ENCODE results near the gene ADCK2.
"Not testable (repeated sequence)": the region's sequence is repeated elsewhere in the genome, so short reads cannot be mapped to it uniquely, and the experiment has no call there.

The ADCK2 gene

GRCh38 chr7:140673774-140674155 lies 1.0 kb downstream of the ADCK2 start:
- Histone ChIP-seq H3K27ac (ENCODE audit: insufficient read depth, low read length, poor library complexity, severe bottlenecking) (peak overlapping the region; percentile 75), H3K4me1 (ENCODE audit: control insufficient read depth, insufficient read depth, low read length, poor library complexity, severe bottlenecking) (peaks cover 8% of the 10 kb centered on the region), H3K4me3 (ENCODE audit: insufficient read depth, low read depth, low read length, poor library complexity, severe bottlenecking) (peak overlapping the region; percentile 68), H3K36me3 (ENCODE audit: control insufficient read depth, insufficient read depth, low read length) (no peaks in the 10 kb centered on the region), H3K27me3 (replicated peaks; ENCODE audit: control insufficient read depth, insufficient read depth, low read length, poor library complexity, severe bottlenecking) (no peaks in the 10 kb centered on the region), H3K9me3 (ENCODE audit: control insufficient read depth, low read length) (no peaks in the 10 kb centered on the region)
- no peak for DNase-seq

GRCh38 chr7:140674356-140674800 lies 1.6 kb downstream of the ADCK2 start:
- no peaks in the 10 kb centered on the region for H3K9me3 ChIP-seq (ENCODE audit: control insufficient read depth, low read length)
- peaks cover 8% of the 10 kb centered on the region for H3K4me1 ChIP-seq (ENCODE audit: control insufficient read depth, insufficient read depth, low read length, poor library complexity, severe bottlenecking)
- no peaks in the 10 kb centered on the region for H3K36me3 ChIP-seq (ENCODE audit: control insufficient read depth, insufficient read depth, low read length)
- H3K4me3 ChIP-seq (ENCODE audit: insufficient read depth, low read depth, low read length, poor library complexity, severe bottlenecking), result no peak overlapping the region
- no peak overlapping the region for H3K27ac ChIP-seq (ENCODE audit: insufficient read depth, low read length, poor library complexity, severe bottlenecking)
- DNase-seq, result no peak
- no peaks in the 10 kb centered on the region for H3K27me3 ChIP-seq (replicated peaks; ENCODE audit: control insufficient read depth, insufficient read depth, low read length, poor library complexity, severe bottlenecking)

- Histone ChIP-seq H3K36me3 (ENCODE audit: control insufficient read depth, insufficient read depth, low read length) (peaks cover 2% of the 10 kb centered on the region), H3K27ac (ENCODE audit: insufficient read depth, low read length, poor library complexity, severe bottlenecking) (no peak overlapping the region), H3K4me3 (ENCODE audit: insufficient read depth, low read depth, low read length, poor library complexity, severe bottlenecking) (no peak overlapping the region), H3K9me3 (ENCODE audit: control insufficient read depth, low read length) (no peaks in the 10 kb centered on the region), H3K27me3 (replicated peaks; ENCODE audit: control insufficient read depth, insufficient read depth, low read length, poor library complexity, severe bottlenecking) (no peaks in the 10 kb centered on the region), H3K4me1 (ENCODE audit: control insufficient read depth, insufficient read depth, low read length, poor library complexity, severe bottlenecking) (peaks cover 8% of the 10 kb centered on the region)
- no peak for DNase-seq
Measured at GRCh38 chr7:140674899-140675701, 2.4 kb downstream of the ADCK2 start.

- Histone ChIP-seq H3K27ac (ENCODE audit: insufficient read depth, low read length, poor library complexity, severe bottlenecking) (no peak overlapping the region), H3K9me3 (ENCODE audit: control insufficient read depth, low read length) (no peaks in the 10 kb centered on the region), H3K36me3 (ENCODE audit: control insufficient read depth, insufficient read depth, low read length) (peaks cover 8% of the 10 kb centered on the region), H3K4me3 (ENCODE audit: insufficient read depth, low read depth, low read length, poor library complexity, severe bottlenecking) (no peak overlapping the region), H3K4me1 (ENCODE audit: control insufficient read depth, insufficient read depth, low read length, poor library complexity, severe bottlenecking) (peaks cover 8% of the 10 kb centered on the region), H3K27me3 (replicated peaks; ENCODE audit: control insufficient read depth, insufficient read depth, low read length, poor library complexity, severe bottlenecking) (no peaks in the 10 kb centered on the region)
- DNase-seq, result no peak
Measured at GRCh38 chr7:140675726-140676125, 3.0 kb downstream of the ADCK2 start.

DNA sequence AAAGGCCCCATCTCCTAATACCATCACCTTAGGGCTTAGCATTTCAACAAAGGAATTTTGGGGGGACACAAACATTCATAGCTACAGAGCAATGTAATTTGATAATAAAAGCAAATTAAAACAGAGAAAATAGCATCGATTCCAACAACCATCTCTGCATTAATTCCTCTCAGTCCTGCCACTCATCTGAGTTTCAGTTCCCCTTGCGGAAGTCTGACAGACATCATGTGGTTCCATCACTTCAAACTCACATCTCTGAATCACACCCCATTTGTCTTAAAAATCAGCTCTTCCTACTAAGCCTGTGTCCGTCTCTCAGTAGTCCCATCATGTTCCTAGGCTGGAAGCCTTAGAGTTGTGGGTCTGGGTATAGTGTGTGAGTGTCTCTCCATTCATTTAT lies 3.6 kb downstream of the ADCK2 start:
- Histone ChIP-seq H3K27ac (ENCODE audit: insufficient read depth, low read length, poor library complexity, severe bottlenecking) (no peak overlapping the region), H3K9me3 (ENCODE audit: control insufficient read depth, low read length) (no peaks in the 10 kb centered on the region), H3K27me3 (replicated peaks; ENCODE audit: control insufficient read depth, insufficient read depth, low read length, poor library complexity, severe bottlenecking) (no peaks in the 10 kb centered on the region), H3K36me3 (ENCODE audit: control insufficient read depth, insufficient read depth, low read length) (peaks cover 11% of the 10 kb centered on the region), H3K4me3 (ENCODE audit: insufficient read depth, low read depth, low read length, poor library complexity, severe bottlenecking) (no peak overlapping the region), H3K4me1 (ENCODE audit: control insufficient read depth, insufficient read depth, low read length, poor library complexity, severe bottlenecking) (peaks cover 8% of the 10 kb centered on the region)
- DNase-seq, result no peak

DNA sequence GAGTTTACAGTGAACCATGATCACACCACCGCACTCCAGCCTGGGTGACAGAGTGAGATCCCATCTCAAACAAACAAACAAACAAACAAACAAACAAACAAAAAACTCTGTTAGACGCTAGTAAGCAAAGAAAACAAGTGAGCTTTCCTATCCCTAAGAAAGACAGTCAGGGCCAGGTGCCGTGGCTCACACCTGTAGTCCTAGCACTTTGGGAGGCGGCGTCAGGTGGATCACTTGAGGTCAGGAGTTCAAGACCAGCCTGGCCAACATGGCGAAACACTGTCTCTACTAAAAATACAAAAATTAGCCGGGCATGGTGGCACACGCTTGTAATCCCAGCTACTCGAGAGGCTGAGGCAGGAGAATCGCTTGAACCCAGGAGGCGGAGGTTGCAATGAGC lies 4.2 kb downstream of the ADCK2 start:
- H3K4me3 ChIP-seq (ENCODE audit: insufficient read depth, low read depth, low read length, poor library complexity, severe bottlenecking); DNase-seq; H3K4me1 ChIP-seq (ENCODE audit: control insufficient read depth, insufficient read depth, low read length, poor library complexity, severe bottlenecking); H3K27ac ChIP-seq (ENCODE audit: insufficient read depth, low read length, poor library complexity, severe bottlenecking); H3K27me3 ChIP-seq (replicated peaks; ENCODE audit: control insufficient read depth, insufficient read depth, low read length, poor library complexity, severe bottlenecking); H3K9me3 ChIP-seq (ENCODE audit: control insufficient read depth, low read length): not testable (repeated sequence)
- H3K36me3 ChIP-seq (ENCODE audit: control insufficient read depth, insufficient read depth, low read length), result peaks cover 12% of the 10 kb centered on the region

- Histone ChIP-seq H3K4me3 (ENCODE audit: insufficient read depth, low read depth, low read length, poor library complexity, severe bottlenecking) (no peak overlapping the region), H3K27ac (ENCODE audit: insufficient read depth, low read length, poor library complexity, severe bottlenecking) (no peak overlapping the region), H3K9me3 (ENCODE audit: control insufficient read depth, low read length) (no peaks in the 10 kb centered on the region), H3K36me3 (ENCODE audit: control insufficient read depth, insufficient read depth, low read length) (peaks cover 18% of the 10 kb centered on the region), H3K27me3 (replicated peaks; ENCODE audit: control insufficient read depth, insufficient read depth, low read length, poor library complexity, severe bottlenecking) (no peaks in the 10 kb centered on the region), H3K4me1 (ENCODE audit: control insufficient read depth, insufficient read depth, low read length, poor library complexity, severe bottlenecking) (peaks cover 8% of the 10 kb centered on the region)
- no peak for DNase-seq
Measured at GRCh38 chr7:140677496-140677895, 4.8 kb downstream of the ADCK2 start.

GRCh38 chr7:140678081-140678815 lies 5.5 kb downstream of the ADCK2 start:
- DNase-seq, result no peak
- H3K27me3 ChIP-seq (replicated peaks; ENCODE audit: control insufficient read depth, insufficient read depth, low read length, poor library complexity, severe bottlenecking), result no peaks in the 10 kb centered on the region
- H3K27ac ChIP-seq (ENCODE audit: insufficient read depth, low read length, poor library complexity, severe bottlenecking), result no peak overlapping the region
- H3K36me3 ChIP-seq (ENCODE audit: control insufficient read depth, insufficient read depth, low read length), result peaks cover 19% of the 10 kb centered on the region
- H3K4me3 ChIP-seq (ENCODE audit: insufficient read depth, low read depth, low read length, poor library complexity, severe bottlenecking), result no peak overlapping the region
- H3K4me1 ChIP-seq (ENCODE audit: control insufficient read depth, insufficient read depth, low read length, poor library complexity, severe bottlenecking), result peaks cover 8% of the 10 kb centered on the region
- H3K9me3 ChIP-seq (ENCODE audit: control insufficient read depth, low read length), result no peaks in the 10 kb centered on the region

DNA sequence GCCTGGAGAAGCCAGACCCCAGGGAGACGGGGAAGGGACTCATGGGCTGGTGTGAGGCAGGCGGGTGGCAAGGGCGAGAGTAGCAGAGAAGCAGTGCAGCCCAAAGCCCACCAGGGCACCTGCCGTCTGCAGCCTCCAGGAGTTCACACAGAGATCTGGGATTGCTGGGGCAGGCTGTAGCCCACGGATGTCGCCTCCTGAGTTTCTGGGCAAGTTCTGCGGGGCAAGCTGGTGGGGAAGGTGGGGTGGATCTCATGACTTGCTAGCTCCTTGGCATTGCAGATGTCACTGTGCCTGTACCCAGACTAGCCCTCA lies 6.0 kb downstream of the ADCK2 start:
- DNase-seq, result no peak
- Histone ChIP-seq H3K9me3 (ENCODE audit: control insufficient read depth, low read length) (no peaks in the 10 kb centered on the region), H3K36me3 (ENCODE audit: control insufficient read depth, insufficient read depth, low read length) (peaks cover 24% of the 10 kb centered on the region), H3K27me3 (replicated peaks; ENCODE audit: control insufficient read depth, insufficient read depth, low read length, poor library complexity, severe bottlenecking) (no peaks in the 10 kb centered on the region), H3K27ac (ENCODE audit: insufficient read depth, low read length, poor library complexity, severe bottlenecking) (no peak overlapping the region), H3K4me3 (ENCODE audit: insufficient read depth, low read depth, low read length, poor library complexity, severe bottlenecking) (no peak overlapping the region), H3K4me1 (ENCODE audit: control insufficient read depth, insufficient read depth, low read length, poor library complexity, severe bottlenecking) (peaks cover 6% of the 10 kb centered on the region)

- Histone ChIP-seq H3K27me3 (replicated peaks; ENCODE audit: control insufficient read depth, insufficient read depth, low read length, poor library complexity, severe bottlenecking) (no peaks in the 10 kb centered on the region), H3K4me1 (ENCODE audit: control insufficient read depth, insufficient read depth, low read length, poor library complexity, severe bottlenecking) (peaks cover 4% of the 10 kb centered on the region), H3K9me3 (ENCODE audit: control insufficient read depth, low read length) (no peaks in the 10 kb centered on the region), H3K36me3 (ENCODE audit: control insufficient read depth, insufficient read depth, low read length) (peaks cover 26% of the 10 kb centered on the region), H3K27ac (ENCODE audit: insufficient read depth, low read length, poor library complexity, severe bottlenecking) (no peak overlapping the region), H3K4me3 (ENCODE audit: insufficient read depth, low read depth, low read length, poor library complexity, severe bottlenecking) (no peak overlapping the region)
- DNase-seq, result no peak
Measured at GRCh38 chr7:140679186-140679585, 6.4 kb downstream of the ADCK2 start.
